SJSA1 (cell line): Measurements from ENCODE around the gene DTX2. TPM values are rescaled to one million over a fixed set of nuclear protein-coding genes. Genes with fewer than 3 reads are reported as not detected.
A peak's percentile ranks its signal among the peaks of the same experiment; 100 is the strongest.
"Not testable (repeated sequence)": the region's sequence is repeated elsewhere in the genome, so short reads cannot be mapped to it uniquely, and the experiment has no call there.

Experiments
- DNase-seq, 2 experiments: peaks; one replicate each; pipeline ENCODE4 v3.0.0-alpha.2; 2015 to 2020; ENCODE audit warnings: low spot score in 2 of 2, low read depth in 1 of 2
- H3K27ac ChIP-seq: fragments of 250-450 bp; sonication (Bioruptor Pico); 2 replicates; pipeline ENCODE4 v1.5.1; 2020; ENCODE audit warnings: mild to moderate bottlenecking, moderate library complexity
- H3K27me3 ChIP-seq: fragments of 250-450 bp; sonication (Bioruptor Pico); replicated peaks from 2 replicates; pipeline ENCODE4 v1.5.1; 2020; ENCODE audit warnings: mild to moderate bottlenecking, moderate library complexity
- H3K36me3 ChIP-seq: fragments of 250-450 bp; sonication (Bioruptor Pico); 2 replicates; pipeline ENCODE4 v1.5.1; 2020; ENCODE audit warnings: mild to moderate bottlenecking
- H3K4me1 ChIP-seq: fragments of 250-450 bp; sonication (Bioruptor Pico); replicated peaks from 2 replicates; pipeline ENCODE4 v1.6.1; 2021; ENCODE audit warnings: mild to moderate bottlenecking
- H3K4me3 ChIP-seq: fragments of 250-450 bp; sonication (Bioruptor Pico); 2 replicates; pipeline ENCODE4 v1.5.1; 2020; ENCODE audit warnings: mild to moderate bottlenecking
- H3K9me3 ChIP-seq: fragments of 250-450 bp; sonication (Bioruptor Pico); replicated peaks from 2 replicates; pipeline ENCODE4 v1.5.1; 2020; ENCODE audit warnings: mild to moderate bottlenecking
- total RNA-seq: library from RNA; depleted of rRNA; stranded (reverse); fragments of >200 nt; shearing (Covaris generic); gene quantifications from 2 replicates; pipeline ENCODE4 v1.2.3, GENCODE V29; 2014; rRNA removed

DTX2 gene
- total RNA-seq, result 8.2 and 17.5 TPM in 2 replicates

- not testable (repeated sequence) for DNase-seq, H3K4me1 ChIP-seq, H3K9me3 ChIP-seq, H3K27me3 ChIP-seq, H3K27ac ChIP-seq, H3K36me3 ChIP-seq, H3K4me3 ChIP-seq
Observed at GRCh38 chr7:76461464-76462101, at the start of gene DTX2. DTX2 (plus strand) TSS chr7:76461709; CDS start chr7:76480510, 18,801 bp downstream.

GRCh38 chr7:76412249-76412648, 49.3 kb upstream of the DTX2 start:
- Histone ChIP-seq H3K27ac (no peak overlapping the region), H3K9me3 (no peaks in the 10 kb centered on the region), H3K36me3 (no peaks in the 10 kb centered on the region), H3K4me3 (no peak overlapping the region), H3K27me3 (no peaks in the 10 kb centered on the region), H3K4me1 (no peaks in the 10 kb centered on the region)
- DNase-seq, result no peak

GRCh38 chr7:76417654-76418310, 43.7 kb upstream of the DTX2 start:
- peaks cover 12% of the 10 kb centered on the region for H3K4me1 ChIP-seq
- H3K27me3 ChIP-seq, DNase-seq, H3K36me3 ChIP-seq, H3K9me3 ChIP-seq, H3K4me3 ChIP-seq, H3K27ac ChIP-seq: not testable (repeated sequence)

- H3K9me3 ChIP-seq, H3K27me3 ChIP-seq, H3K4me3 ChIP-seq, H3K36me3 ChIP-seq: not testable (repeated sequence)
- Histone ChIP-seq H3K4me1 (peaks cover 32% of the 10 kb centered on the region), H3K27ac (peak overlapping the region; percentile 85)
- peak; percentile 82 to 91 for DNase-seq
Observed at GRCh38 chr7:76421097-76421496, 40.4 kb upstream of the DTX2 start.

GRCh38 chr7:76423666-76424412, 37.7 kb upstream of the DTX2 start:
- peaks cover 32% of the 10 kb centered on the region for H3K4me1 ChIP-seq
- H3K36me3 ChIP-seq, result no peaks in the 10 kb centered on the region
- peak overlapping the region; percentile 53; the same call in 1 of the 2 replicates for H3K27ac ChIP-seq
- H3K4me3 ChIP-seq, result no peak overlapping the region
- no peaks in the 10 kb centered on the region for H3K9me3 ChIP-seq
- H3K27me3 ChIP-seq, result no peaks in the 10 kb centered on the region
- no peak for DNase-seq

GRCh38 chr7:76424413-76425111, 36.9 kb upstream of the DTX2 start, which contains the start of gene ZP3:
ZP3 (plus strand) TSS chr7:76424950; CDS start chr7:76424965, 15 bp downstream.
- H3K4me3 ChIP-seq, result no peak within 1 kb of the TSS
- H3K36me3 ChIP-seq, result no peaks in the 10 kb centered on the region
- peaks cover 32% of the 10 kb centered on the region for H3K4me1 ChIP-seq
- DNase-seq, result no peak
- no peaks in the 10 kb centered on the region for H3K9me3 ChIP-seq
- H3K27me3 ChIP-seq, result no peaks in the 10 kb centered on the region
- H3K27ac ChIP-seq, result peak within 1 kb of the TSS; percentile 53; the same call in 1 of the 2 replicates

GRCh38 chr7:76425156-76425555, 36.4 kb upstream of the DTX2 start:
- DNase-seq, result no peak
- H3K9me3 ChIP-seq, result no peaks in the 10 kb centered on the region
- no peak overlapping the region for H3K27ac ChIP-seq
- no peaks in the 10 kb centered on the region for H3K36me3 ChIP-seq
- H3K27me3 ChIP-seq, result no peaks in the 10 kb centered on the region
- H3K4me1 ChIP-seq, result peaks cover 32% of the 10 kb centered on the region
- H3K4me3 ChIP-seq, result no peak overlapping the region

- H3K27me3 ChIP-seq, DNase-seq, H3K27ac ChIP-seq, H3K4me3 ChIP-seq, H3K9me3 ChIP-seq, H3K36me3 ChIP-seq: not testable (repeated sequence)
- peaks cover 32% of the 10 kb centered on the region for H3K4me1 ChIP-seq
Observed at GRCh38 chr7:76425558-76425957, 36.0 kb upstream of the DTX2 start.

- Histone ChIP-seq H3K9me3 (no peaks in the 10 kb centered on the region), H3K36me3 (no peaks in the 10 kb centered on the region), H3K4me3 (no peak overlapping the region), H3K27ac (no peak overlapping the region), H3K4me1 (peaks cover 25% of the 10 kb centered on the region), H3K27me3 (no peaks in the 10 kb centered on the region)
- no peak for DNase-seq
Observed at GRCh38 chr7:76426246-76426645, 35.3 kb upstream of the DTX2 start.

GRCh38 chr7:76427635-76428034, 33.9 kb upstream of the DTX2 start:
- no peaks in the 10 kb centered on the region for H3K27me3 ChIP-seq
- no peaks in the 10 kb centered on the region for H3K9me3 ChIP-seq
- H3K27ac ChIP-seq, result no peak overlapping the region
- no peak for DNase-seq
- H3K4me3 ChIP-seq, result no peak overlapping the region
- no peaks in the 10 kb centered on the region for H3K36me3 ChIP-seq
- peaks cover 19% of the 10 kb centered on the region for H3K4me1 ChIP-seq

GRCh38 chr7:76428149-76428823, 33.2 kb upstream of the DTX2 start:
- Histone ChIP-seq H3K36me3 (no peaks in the 10 kb centered on the region), H3K27ac (no peak overlapping the region), H3K4me3 (no peak overlapping the region), H3K9me3 (no peaks in the 10 kb centered on the region), H3K27me3 (no peaks in the 10 kb centered on the region), H3K4me1 (peaks cover 15% of the 10 kb centered on the region)
- DNase-seq, result no peak

- no peaks in the 10 kb centered on the region for H3K27me3 ChIP-seq
- H3K9me3 ChIP-seq, result no peaks in the 10 kb centered on the region
- DNase-seq, result peak in 1 of 2 experiments; percentile 37
- H3K4me1 ChIP-seq, result peaks cover 6% of the 10 kb centered on the region
- H3K4me3 ChIP-seq, result no peak overlapping the region
- no peak overlapping the region for H3K27ac ChIP-seq
- H3K36me3 ChIP-seq, result no peaks in the 10 kb centered on the region
Observed at GRCh38 chr7:76428868-76429805, 32.4 kb upstream of the DTX2 start.
